AG20443 (cell line): ENCODE measurements around the gene BAZ2B.
"Not testable (repeated sequence)": the region's sequence is repeated elsewhere in the genome, so short reads cannot be mapped to it uniquely, and the experiment has no call there.

Experiments
- DNase-seq: peaks from one replicate; pipeline ENCODE4 v3.0.0; 2012; ENCODE audit warnings: low spot score, mixed read lengths

BAZ2B gene

DNA sequence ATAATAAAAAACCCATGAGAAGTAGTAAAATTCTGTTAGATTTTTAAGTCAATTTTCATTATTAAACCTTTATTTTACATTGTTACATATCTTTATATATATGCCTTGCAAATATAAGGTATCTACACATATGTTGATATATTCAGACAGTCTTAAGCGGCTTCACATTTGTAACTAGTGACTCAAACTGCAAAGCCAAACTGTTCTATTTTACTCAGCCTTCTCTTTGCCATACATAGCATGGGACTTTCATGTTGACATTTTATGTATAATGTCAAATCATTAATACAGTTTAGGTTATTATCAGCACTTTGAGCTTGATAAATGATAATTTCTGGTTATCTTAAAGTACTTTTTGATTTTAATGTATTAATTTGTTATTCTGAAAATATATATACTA, 204.9 kb downstream of the BAZ2B start:
- no peak for DNase-seq

- DNase-seq: no peak
These were observed 206.1 kb downstream of the BAZ2B start for GRCh38 chr2:159410276-159410675.

GRCh38 chr2:159409116-159409800, 207.1 kb downstream of the BAZ2B start:
- DNase-seq: no peak

GRCh38 chr2:159402790-159403189, 213.6 kb downstream of the BAZ2B start:
- no peak for DNase-seq

DNA sequence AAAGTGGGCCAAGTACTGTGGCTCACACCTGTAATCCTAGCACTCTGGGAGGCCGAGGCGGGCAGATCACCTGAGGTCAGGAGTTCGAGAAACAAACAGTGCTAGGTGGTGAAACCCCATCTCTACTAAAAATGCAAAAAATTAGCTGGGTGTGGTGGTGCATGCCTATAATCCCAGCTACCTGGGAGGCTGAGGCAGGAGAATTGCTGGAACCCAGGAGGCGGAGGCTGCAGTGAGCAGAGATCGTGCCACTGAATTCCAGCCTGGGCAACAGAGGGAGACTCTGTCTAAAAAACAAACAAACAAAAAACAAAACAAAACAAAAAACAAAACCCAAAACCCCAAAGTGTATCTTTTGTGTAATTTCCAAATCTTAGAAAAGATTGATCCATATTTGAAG, 214.2 kb downstream of the BAZ2B start:
- not testable (repeated sequence) for DNase-seq

GRCh38 chr2:159399716-159400415, 216.5 kb downstream of the BAZ2B start:
- peak; percentile 8 for DNase-seq

DNA sequence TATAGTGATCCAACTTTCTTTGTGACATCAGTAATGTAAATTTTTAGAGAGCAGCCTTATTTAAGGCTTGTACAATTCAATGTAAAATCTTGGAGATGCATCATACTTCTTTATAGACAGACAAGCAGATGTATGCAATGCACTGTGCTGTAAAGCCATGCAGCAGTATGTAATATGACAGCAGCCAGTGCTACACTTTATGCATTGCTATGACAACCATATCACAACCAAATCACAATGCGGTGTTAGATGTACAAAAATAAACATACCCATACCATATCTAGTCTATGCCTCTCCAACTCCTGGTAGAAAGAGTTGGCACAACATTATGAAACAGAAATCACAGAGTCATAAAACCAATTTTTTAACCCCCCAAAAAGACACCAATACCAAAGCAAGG, 219.5 kb downstream of the BAZ2B start:
- no peak for DNase-seq

DNA sequence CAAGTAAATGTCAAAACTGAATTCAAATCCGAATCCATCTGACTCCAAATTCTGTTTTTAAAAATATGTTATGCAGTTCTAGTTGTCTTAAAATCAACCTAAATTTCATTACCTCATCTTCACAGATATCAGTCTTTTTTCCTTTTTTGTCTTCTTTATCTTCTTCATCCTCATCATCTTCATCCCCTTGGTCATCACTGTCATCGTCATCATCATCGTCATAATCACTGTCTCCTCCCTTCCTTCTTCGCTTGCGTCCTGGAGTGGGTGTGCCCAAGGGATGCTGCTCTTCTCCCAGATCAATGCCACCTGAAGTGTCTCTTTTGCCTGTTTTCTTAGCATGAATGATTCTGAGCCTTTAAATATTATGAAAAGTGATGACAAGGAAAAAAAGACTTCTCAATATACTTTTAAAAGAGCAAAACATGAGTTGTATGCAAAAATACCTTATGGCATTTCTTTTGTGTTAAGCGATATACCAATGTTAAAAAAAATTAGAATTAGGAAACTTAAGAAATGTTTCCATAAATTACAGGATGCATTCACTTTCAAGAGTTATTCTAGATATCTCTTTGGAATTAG, 233.8 kb downstream of the BAZ2B start:
- DNase-seq: no peak

DNA sequence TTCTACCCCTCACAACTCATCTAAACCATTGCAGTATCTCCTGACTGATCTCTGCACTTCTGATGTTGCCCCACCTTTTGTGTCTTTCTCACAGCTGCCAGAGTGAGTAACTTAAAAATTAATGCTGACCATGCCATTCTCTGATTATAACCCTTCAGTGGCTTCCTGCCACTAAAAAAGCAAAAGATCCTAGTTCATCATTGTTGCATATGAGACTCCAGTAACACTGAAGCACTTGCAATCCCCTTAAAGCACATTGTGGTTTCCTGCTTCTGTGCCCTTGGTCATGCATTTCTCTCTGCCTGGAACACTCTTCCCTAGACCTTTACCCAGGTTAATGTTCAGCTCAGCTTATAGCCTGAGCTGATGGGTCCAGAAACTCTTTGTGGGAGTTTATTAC, 234.8 kb downstream of the BAZ2B start:
- DNase-seq: no peak

DNA sequence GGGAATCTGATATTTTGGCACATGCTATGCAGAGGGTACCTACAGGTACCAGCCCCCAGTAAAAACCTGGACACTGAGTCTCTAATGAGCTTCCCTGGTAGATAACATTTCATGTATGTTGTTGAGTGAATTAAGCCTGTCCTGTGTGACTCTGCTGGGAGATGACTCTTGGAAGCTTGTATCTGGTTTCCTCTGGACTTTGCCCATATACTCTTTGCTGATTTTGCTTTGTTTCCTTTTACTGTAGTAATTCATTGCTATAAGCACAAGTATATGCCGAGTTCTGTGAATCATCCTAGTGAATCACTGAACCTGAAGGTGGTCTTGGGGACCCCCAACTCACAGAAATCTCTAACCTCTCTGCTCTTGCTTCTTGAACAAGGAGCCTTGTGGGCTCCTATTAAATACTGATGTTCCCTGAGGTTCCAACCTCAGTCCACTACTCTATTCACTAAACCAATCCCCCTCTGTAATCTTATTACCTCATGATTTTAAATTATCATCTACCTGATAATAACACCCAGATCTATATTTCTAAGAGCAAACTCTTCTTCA, 235.6 kb downstream of the BAZ2B start:
- no peak for DNase-seq

- DNase-seq: no peak
These were observed 237.2 kb downstream of the BAZ2B start for GRCh38 chr2:159379181-159379580.

DNA sequence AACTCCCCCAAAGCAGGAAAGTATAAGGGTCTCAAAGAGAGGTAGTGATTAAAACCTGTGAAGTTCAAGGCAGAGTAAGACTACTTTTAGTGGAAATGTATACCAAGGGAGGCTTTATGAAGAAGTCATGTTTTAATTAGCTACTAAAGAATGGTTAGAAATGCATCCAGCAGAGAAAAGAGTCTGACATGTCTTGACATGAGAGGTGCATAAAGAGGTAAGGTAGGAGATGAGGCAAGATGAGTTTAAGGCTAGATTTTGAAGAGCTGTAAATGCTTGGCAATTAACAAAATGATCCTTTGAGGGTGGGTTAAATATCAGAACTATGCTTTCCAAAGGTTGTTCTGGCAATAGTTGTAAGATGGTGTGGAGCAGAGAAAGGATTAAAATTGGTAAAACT, 241.1 kb downstream of the BAZ2B start:
- DNase-seq: no peak

DNA sequence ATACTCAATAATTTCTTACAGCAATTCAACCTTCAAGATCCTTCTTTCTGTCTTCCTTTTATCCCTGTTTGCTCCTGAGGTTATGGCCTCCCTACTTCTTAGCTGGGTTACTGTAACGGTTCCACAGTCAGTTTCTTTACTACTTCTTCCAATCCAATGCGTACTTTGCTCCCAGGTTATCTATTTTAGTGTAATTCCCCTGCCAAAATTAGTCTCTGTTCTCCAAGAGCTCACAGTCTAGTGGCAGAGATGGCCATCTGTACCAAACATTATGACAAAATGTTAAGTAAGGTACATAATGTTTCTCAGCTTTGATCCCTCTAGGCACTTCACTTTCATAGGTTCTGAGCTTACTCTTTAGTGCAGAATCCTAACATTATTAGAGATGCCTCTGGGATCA, 244.8 kb downstream of the BAZ2B start:
- no peak for DNase-seq

DNA sequence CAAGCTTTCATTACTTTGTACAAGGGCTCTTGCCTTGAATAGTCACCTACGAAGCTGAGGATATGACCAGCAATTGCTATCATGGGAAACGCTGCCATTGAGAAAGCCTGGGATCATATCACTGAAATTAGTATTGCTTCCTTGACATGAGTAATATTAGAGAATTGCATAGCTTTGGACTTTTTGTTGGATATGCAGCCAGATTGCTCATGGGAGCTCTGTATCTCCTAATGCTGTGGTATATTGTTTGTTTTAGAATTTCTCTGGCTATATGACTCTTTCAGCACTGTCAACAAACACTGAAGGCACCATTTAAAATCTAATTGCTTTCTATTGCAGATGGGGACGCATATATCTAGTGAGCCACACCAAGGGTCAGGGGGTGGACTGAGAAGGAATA, 249.8 kb downstream of the BAZ2B start:
- DNase-seq: no peak

- DNase-seq: peak; percentile 56
These were observed 253.5 kb downstream of the BAZ2B start for GRCh38 chr2:159362816-159363251.

GRCh38 chr2:159362094-159362493, 254.3 kb downstream of the BAZ2B start:
- no peak for DNase-seq

DNA sequence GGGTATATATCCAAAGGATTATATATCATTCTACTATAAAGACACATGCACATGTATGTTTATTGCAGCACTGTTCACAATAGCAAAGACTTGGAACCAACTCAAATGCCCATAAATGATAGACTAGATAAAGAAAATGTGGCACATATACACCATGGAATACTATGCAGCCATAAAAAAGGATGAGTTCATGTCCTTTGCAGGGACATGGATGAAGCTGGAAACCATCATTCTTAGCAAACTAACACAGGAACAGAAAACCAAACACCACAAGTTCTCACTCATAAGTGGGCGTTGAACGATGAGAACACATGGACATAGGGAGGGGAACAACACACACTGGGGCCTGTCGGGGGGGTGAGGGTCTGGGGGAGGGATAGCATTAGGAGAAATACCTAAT, 254.7 kb downstream of the BAZ2B start:
- DNase-seq: not testable (repeated sequence)

GRCh38 chr2:159356053-159356554, 260.2 kb downstream of the BAZ2B start:
- no peak for DNase-seq

DNA sequence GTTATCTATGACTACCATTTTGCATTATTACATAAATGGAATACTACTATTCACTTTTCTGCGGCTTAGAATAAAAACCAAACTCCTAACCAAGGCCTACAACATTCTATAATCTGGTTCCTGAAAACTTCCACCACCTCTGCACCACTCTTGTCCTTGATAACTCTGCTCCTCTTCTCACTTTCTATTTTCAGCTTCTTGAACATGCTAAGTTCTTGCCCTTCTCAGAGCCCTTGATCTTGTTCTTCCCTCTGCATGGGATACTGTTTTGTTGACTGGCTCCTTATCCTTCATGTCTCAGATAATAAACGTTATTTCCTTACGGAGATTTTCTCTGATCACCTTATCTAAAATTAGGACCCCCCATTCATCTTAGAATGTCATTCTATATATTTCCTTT, 264.4 kb downstream of the BAZ2B start:
- DNase-seq: no peak

DNA sequence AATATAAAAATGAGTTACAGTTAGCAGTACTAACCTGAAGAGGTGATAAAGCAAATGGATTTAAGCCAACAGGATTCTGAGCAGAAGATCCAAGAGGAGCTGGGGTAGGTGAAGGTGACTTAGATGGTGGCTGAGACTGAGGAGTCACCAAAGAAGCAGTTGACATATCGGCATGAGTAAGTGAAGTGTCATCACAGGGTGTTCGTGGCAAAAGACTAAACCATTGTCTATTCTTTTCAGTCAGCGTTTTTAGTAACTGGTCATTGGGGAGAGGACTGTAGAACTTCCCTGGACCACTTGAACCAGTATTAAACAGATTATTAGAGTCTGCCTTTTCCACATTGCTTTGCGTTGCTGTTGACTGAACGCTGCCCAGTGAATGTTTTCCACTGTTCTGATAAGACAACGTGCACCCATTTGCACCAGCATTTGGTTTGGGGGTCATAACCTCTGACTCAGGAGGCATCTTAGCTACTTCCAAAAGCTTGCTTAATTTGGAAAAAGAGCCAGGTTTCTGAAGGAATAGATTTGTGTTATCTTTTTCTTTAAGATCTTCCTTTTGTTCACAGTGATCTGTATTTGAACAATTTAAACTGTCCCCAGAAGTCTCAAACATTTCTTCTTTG, 266.6 kb downstream of the BAZ2B start:
- DNase-seq: no peak

DNA sequence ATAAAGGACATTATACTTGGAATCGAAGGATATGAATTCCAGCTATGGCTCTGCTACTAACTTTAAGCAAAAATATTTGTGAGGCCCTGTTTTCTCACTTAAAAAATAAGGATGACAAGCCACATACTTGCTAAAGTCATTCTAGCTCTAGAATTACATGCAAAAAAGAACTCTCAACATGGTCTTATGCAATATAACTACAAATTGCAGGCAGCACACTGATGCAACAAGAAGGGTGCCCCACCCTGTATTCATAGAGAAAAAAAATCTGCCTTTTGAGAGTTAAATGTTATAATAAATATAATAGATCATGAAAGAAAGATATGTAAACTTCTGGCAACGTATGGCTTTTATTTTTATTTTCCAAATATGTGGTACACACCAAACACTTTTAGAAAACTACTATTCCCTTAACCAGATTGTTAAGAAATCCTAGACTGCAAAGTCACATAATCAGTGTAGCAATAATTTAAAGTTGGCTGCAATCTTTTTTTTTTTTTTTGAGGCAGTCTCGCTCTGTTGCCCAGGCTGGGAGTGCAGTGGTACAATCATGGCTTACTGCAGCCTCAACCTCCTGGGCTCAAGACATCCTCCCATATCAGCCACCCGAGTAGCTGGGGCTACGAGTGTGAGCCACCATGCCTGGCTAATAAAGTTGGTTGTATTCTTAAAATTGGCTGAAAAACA, 289.6 kb downstream of the BAZ2B start:
- DNase-seq: peak; percentile 41

GRCh38 chr2:159322419-159322818, 293.9 kb downstream of the BAZ2B start:
- no peak for DNase-seq
